Endodermal cell (in vitro differentiated cells): ENCODE data around the gene TMA7B. TPM values are rescaled to one million over a fixed set of nuclear protein-coding genes. Genes with fewer than 3 reads are reported as not detected.

Experiments
- DNase-seq: peaks from one replicate; pipeline ENCODE4 v3.0.0-alpha.2; 2017
- H3K27ac ChIP-seq: 2 replicates; pipeline ENCODE4 v1.5.1; 2013; ENCODE audit warnings: mild to moderate bottlenecking, low read depth, low read length, moderate library complexity
- H3K27me3 ChIP-seq: 2 replicates; pipeline ENCODE4 v1.6.1; 2013; ENCODE audit warnings: mild to moderate bottlenecking, low read length, moderate library complexity; ENCODE audit not compliant: insufficient read depth, control insufficient read depth, poor library complexity, severe bottlenecking
- H3K36me3 ChIP-seq: 2 replicates; pipeline ENCODE4 v1.7.0; 2013; ENCODE audit warnings: mild to moderate bottlenecking, low read length, moderate library complexity; ENCODE audit not compliant: control insufficient read depth, insufficient read depth
- H3K4me1 ChIP-seq: one replicate; pipeline ENCODE4 v1.7.0; 2013; ENCODE audit warnings: low read length; ENCODE audit not compliant: control insufficient read depth, insufficient read depth
- H3K4me3 ChIP-seq: 2 replicates; pipeline ENCODE4 v1.5.1; 2013; ENCODE audit warnings: mild to moderate bottlenecking, low read length, moderate library complexity
- H3K9ac ChIP-seq: 2 replicates; pipeline ENCODE4 v1.6.1; 2013; ENCODE audit warnings: mild to moderate bottlenecking, low read length, moderate library complexity; ENCODE audit not compliant: poor library complexity, severe bottlenecking; ENCODE audit errors: extremely low read depth
- H3K9me3 ChIP-seq: 2 replicates; pipeline ENCODE4 v1.6.1; 2013; ENCODE audit warnings: mild to moderate bottlenecking, low read length, moderate library complexity; ENCODE audit not compliant: control insufficient read depth
- H3K27ac Mint-ChIP-seq: 2 replicates; pipeline ENCODE4 v1.8.0; 2020; ENCODE audit warnings: mixed read lengths
- H3K27me3 Mint-ChIP-seq: 2 replicates; pipeline ENCODE4 v1.8.0; 2021; ENCODE audit warnings: mild to moderate bottlenecking, mixed read lengths; ENCODE audit not compliant: insufficient read depth
- H3K36me3 Mint-ChIP-seq: 2 replicates; pipeline ENCODE4 v1.8.0; 2020; ENCODE audit warnings: low read depth, mixed read lengths
- H3K4me1 Mint-ChIP-seq: 2 replicates; pipeline ENCODE4 v1.8.0; 2020; ENCODE audit warnings: mixed read lengths
- H3K4me3 Mint-ChIP-seq: 2 replicates; pipeline ENCODE4 v1.8.0; 2020; ENCODE audit warnings: mild to moderate bottlenecking, moderate library complexity, mixed read lengths
- H3K9me3 Mint-ChIP-seq: 2 replicates; pipeline ENCODE4 v1.8.0; 2020; ENCODE audit warnings: mild to moderate bottlenecking, mixed read lengths
- CTCF ChIP-seq: fragments of 200-600 bp; sonication (generic); conservative IDR thresholded peaks from 2 replicates; pipeline ENCODE4 v1.5.0; 2021; ENCODE audit warnings: antibody characterized with exemption, mild to moderate bottlenecking
- WGBS, 2 experiments: methylation state at CpG; one replicate each; pipeline versions ENCODE4 v1.1.5 to v1.1.7; 2013; ENCODE audit warnings: missing lambda C conversion rate in 2 of 2, mixed read lengths in 1 of 2; ENCODE audit not compliant: insufficient coverage in 1 of 2, insufficient read length in 1 of 2; 5-methylcytosine and 5-hydroxymethylcytosine counted together
- total RNA-seq, 2 donors: library from RNA; stranded (reverse); fragmentation: NEBNext Ultra II Directional in 1 of 2; extraction: Animal tissue kit (Norgen Biotek cat#: 25700) in 1 of 2; gene quantifications; 2 replicates in 1 of 2; 3 replicates in 1 of 2; pipeline ENCODE4 v1.2.1, GENCODE V29; 2021

The TMA7B gene
- total RNA-seq, 2 donors from 2014 or later: not detected

- Mint-ChIP-seq H3K27me3 (peaks cover 44% of the 10 kb centered on the region), H3K4me3 (no peak overlapping the region)
- DNase-seq: no peak
Measured at GRCh38 chr22:39984746-39985145, 24.5 kb downstream of the TMA7B start.

GRCh38 chr22:39985383-39986035 lies 25.3 kb downstream of the TMA7B start:
- H3K9ac ChIP-seq: no peak overlapping the region
- H3K27me3 ChIP-seq: peaks cover 26% of the 10 kb centered on the region
- Mint-ChIP-seq H3K9me3 (no peaks in the 10 kb centered on the region), H3K4me3 (no peak overlapping the region), H3K36me3 (no peaks in the 10 kb centered on the region), H3K27me3 (peaks cover 38% of the 10 kb centered on the region), H3K27ac (no peak overlapping the region), H3K4me1 (peaks cover 25% of the 10 kb centered on the region)
- no peaks in the 10 kb centered on the region for H3K9me3 ChIP-seq
- no peak overlapping the region for H3K27ac ChIP-seq
- WGBS, 2 experiments: 91 to 96% methylated on average over 3 to 7 of the region's 7 CpGs
- no peaks in the 10 kb centered on the region for H3K4me1 ChIP-seq
- DNase-seq: no peak
- no peak for TF ChIP-seq CTCF
- H3K36me3 ChIP-seq: no peaks in the 10 kb centered on the region
- no peak overlapping the region for H3K4me3 ChIP-seq

More at GRCh38 chr22:39984746-39985145, 24.5 kb downstream of the TMA7B start:
- no peak overlapping the region for H3K9ac ChIP-seq
- WGBS, 2 experiments: 91% methylated on average over 2 of the region's 2 CpGs; no CpG with 5 or more reads in 1 of the 2 experiments
- Mint-ChIP-seq H3K36me3 (no peaks in the 10 kb centered on the region), H3K27ac (no peak overlapping the region), H3K9me3 (no peaks in the 10 kb centered on the region), H3K4me1 (peaks cover 20% of the 10 kb centered on the region)
- H3K27me3 ChIP-seq: peaks cover 26% of the 10 kb centered on the region
- no peak overlapping the region for H3K27ac ChIP-seq
- no peaks in the 10 kb centered on the region for H3K4me1 ChIP-seq
- H3K9me3 ChIP-seq: no peaks in the 10 kb centered on the region
- no peak for TF ChIP-seq CTCF
- H3K4me3 ChIP-seq: no peak overlapping the region
- H3K36me3 ChIP-seq: no peaks in the 10 kb centered on the region

- Mint-ChIP-seq H3K4me3 (no peak overlapping the region), H3K9me3 (no peaks in the 10 kb centered on the region), H3K36me3 (no peaks in the 10 kb centered on the region), H3K4me1 (peaks cover 33% of the 10 kb centered on the region), H3K27me3 (peaks cover 48% of the 10 kb centered on the region), H3K27ac (no peak overlapping the region)
- 83 to 86% methylated on average over 7 to 8 of the region's 10 CpGs for WGBS, 2 experiments
- Histone ChIP-seq H3K27ac (no peak overlapping the region), H3K36me3 (no peaks in the 10 kb centered on the region), H3K9me3 (no peaks in the 10 kb centered on the region), H3K4me3 (no peak overlapping the region), H3K9ac (no peak overlapping the region), H3K27me3 (peaks cover 43% of the 10 kb centered on the region), H3K4me1 (no peaks in the 10 kb centered on the region)
- DNase-seq: no peak
- TF ChIP-seq CTCF: no peak
Measured at GRCh38 chr22:39988386-39989114, 28.4 kb downstream of the TMA7B start.
